SK-N-SH treated with all-trans-retinoic acid at 6 μM for 48 hours (cell line): ENCODE measurements around the gene NBAS.

Source experiments
- BACH2 ChIP-seq: fragments of 250-450 bp; sonication (Bioruptor Pico); IDR thresholded peaks from 2 replicates; pipeline ENCODE4 v1.9.0; 2021; ENCODE audit warnings: mild to moderate bottlenecking, borderline replicate concordance
- RARB ChIP-seq: fragments of 250-450 bp; sonication (Bioruptor Pico); IDR thresholded peaks from 2 replicates; pipeline ENCODE4 v1.8.0; 2021; ENCODE audit warnings: mild to moderate bottlenecking, moderate library complexity
- ZC3H10 ChIP-seq: fragments of 250-450 bp; sonication (Bioruptor Pico); IDR thresholded peaks from 2 replicates; pipeline ENCODE4 v1.5.1; 2021; ENCODE audit warnings: mild to moderate bottlenecking, moderate library complexity
- ZFP3 ChIP-seq: fragments of 250-450 bp; sonication (Bioruptor Pico); IDR thresholded peaks from 2 replicates; pipeline ENCODE4 v1.5.0; 2020; ENCODE audit warnings: mild to moderate bottlenecking, moderate library complexity

GRCh38 chr2:15201009-15201408 is 360.1 kb downstream of the NBAS start:
- TF ChIP-seq ZFP3 (CRISPR knock-in tag) (no peak), BACH2 (CRISPR knock-in tag) (no peak), RARB (CRISPR knock-in tag) (no peak), ZC3H10 (CRISPR knock-in tag) (no peak)
